Adrenal gland (tissue), 12 donors: ENCODE data around the gene PIP4K2C. TPM values are rescaled to one million over a fixed set of nuclear protein-coding genes. Genes with fewer than 3 reads are reported as not detected.

ENCODE experiments used
- DNase-seq, 7 donors: peaks; one replicate each; pipeline ENCODE4 v3.0.0-alpha.2; 2019 to 2020
- H3K27ac ChIP-seq, 5 donors: fragments of 200-600 bp; sonication (generic) in 4 of 5; 1 replicate in 3 of 5; 2 replicates in 2 of 5; pipeline versions ENCODE4 v1.5.1 to v1.8.0; 2016 to 2020; ENCODE audit warnings: mild to moderate bottlenecking in 1 of 5
- H3K27me3 ChIP-seq: fragments of 200-600 bp; 2 replicates; pipeline ENCODE4 v1.8.0; 2021
- H3K36me3 ChIP-seq, 2 donors: fragments of 200-600 bp; replicated peaks in 1 of 2; 1 replicate in 1 of 2; 2 replicates in 1 of 2; pipeline versions ENCODE4 v1.5.1 to v1.8.0; 2018 to 2022
- H3K4me1 ChIP-seq, 2 donors: fragments of 200-600 bp; replicated peaks in 1 of 2; 1 replicate in 1 of 2; 2 replicates in 1 of 2; pipeline versions ENCODE4 v1.5.1 to v1.8.0; 2018 to 2021
- H3K4me3 ChIP-seq, 4 donors: fragments of 200-600 bp; sonication (generic) in 3 of 4; one replicate each; pipeline ENCODE4 v1.5.1; 2016 to 2018
- H3K9me3 ChIP-seq, 3 donors: fragments of 200-600 bp; sonication (generic) in 1 of 3; replicated peaks in 1 of 3; 1 replicate in 2 of 3; 2 replicates in 1 of 3; pipeline versions ENCODE4 v1.5.1 to v1.8.0; 2016 to 2021
- POLR2A ChIP-seq, 2 donors: fragments of 450-650 bp; IDR thresholded peaks; one replicate each; pipeline ENCODE4 v1.6.1; 2017; ENCODE audit warnings: antibody characterized with exemption in 2 of 2, mild to moderate bottlenecking in 2 of 2, moderate library complexity in 1 of 2
- WGBS, 4 donors: extraction: QIAGEN DNeasy Blood & Tissue Kit in 2 of 4; methylation state at CpG; one replicate each; pipeline versions ENCODE4 v1.1.5 to v1.1.7; 2013 to 2017; 5-methylcytosine and 5-hydroxymethylcytosine counted together
- intact Hi-C, 2 donors: fragments of 100-400 bp; cut with DNase I; formaldehyde crosslinking; loops; one replicate each; pipeline versions ENCODE4 v1.14.1 to v1.15.0; 2022 to 2023
- polyA plus RNA-seq, 3 donors: library from polyadenylated mRNA; stranded (reverse); fragments of 200-250 nt in 2 of 3; fragments of 350-450 nt in 1 of 3; fragmentation: Illumina TruSeq in 1 of 3; extraction: RNeasy Lipid Tissue Mini Kit (QIAGEN cat#74804) in 1 of 3; gene quantifications; one replicate each; pipeline ENCODE4 v1.2.3, GENCODE V29; 2013 to 2014
- total RNA-seq, 9 donors: library from RNA; depleted of rRNA in 4 of 9; stranded (reverse); fragments of >200 nt in 4 of 9; fragments of 120-200 nt in 1 of 9; fragmentation: NEBNext Ultra II Directional in 1 of 9; extraction: Animal tissue kit (Norgen Biotek cat#: 25700) in 1 of 9; gene quantifications; one replicate each; pipeline versions ENCODE4 v1.1.0 to v1.2.4, GENCODE V29; 2013 to 2023
- TF ChIP-seq, protein P1 (sequence below), 6 experiments: fragments of 450-650 bp in 4 of 6; fragments of 200-600 bp in 2 of 6; sonication (generic) in 1 of 6; IDR thresholded peaks; 1 replicate in 5 of 6; 2 replicates in 1 of 6; pipeline versions ENCODE4 v1.5.1 to v1.8.0; 2016 to 2021; ENCODE audit warnings: antibody characterized with exemption in 6 of 6, mild to moderate bottlenecking in 2 of 6, moderate library complexity in 1 of 6
- donor health status: healthy with polysubstance abuse.
- donor health status: Bipolar disorder and iron deficiency.
- donor health status: DM: yes; HTN: yes; CAD: no.
- donor health status: DM: no; HTN: no; CAD: no.
- donor health status: DM: no; HTN: no; CAD: no.
- donor health status: DM: yes; HTN: yes; CAD: no.

Gene PIP4K2C
- total and polyA plus RNA-seq, 12 donors = 8.1 to 75.9 (median 28.2) TPM

- H3K4me1 ChIP-seq = peaks cover 17 to 24% of the 10 kb centered on the region in 2 donors
- H3K27me3 ChIP-seq = no peaks in the 10 kb centered on the region
- H3K36me3 ChIP-seq = peaks cover 0 to 41% of the 10 kb centered on the region in 2 donors
- no peak overlapping the region for H3K27ac ChIP-seq
- DNase-seq = no peak
- no peaks in the 10 kb centered on the region for H3K9me3 ChIP-seq
- intact Hi-C loops = no loop called here
- TF ChIP-seq POLR2A (IDR thresholded peaks at IDR 0.05) = no peak
- TF ChIP-seq, protein P1, sequence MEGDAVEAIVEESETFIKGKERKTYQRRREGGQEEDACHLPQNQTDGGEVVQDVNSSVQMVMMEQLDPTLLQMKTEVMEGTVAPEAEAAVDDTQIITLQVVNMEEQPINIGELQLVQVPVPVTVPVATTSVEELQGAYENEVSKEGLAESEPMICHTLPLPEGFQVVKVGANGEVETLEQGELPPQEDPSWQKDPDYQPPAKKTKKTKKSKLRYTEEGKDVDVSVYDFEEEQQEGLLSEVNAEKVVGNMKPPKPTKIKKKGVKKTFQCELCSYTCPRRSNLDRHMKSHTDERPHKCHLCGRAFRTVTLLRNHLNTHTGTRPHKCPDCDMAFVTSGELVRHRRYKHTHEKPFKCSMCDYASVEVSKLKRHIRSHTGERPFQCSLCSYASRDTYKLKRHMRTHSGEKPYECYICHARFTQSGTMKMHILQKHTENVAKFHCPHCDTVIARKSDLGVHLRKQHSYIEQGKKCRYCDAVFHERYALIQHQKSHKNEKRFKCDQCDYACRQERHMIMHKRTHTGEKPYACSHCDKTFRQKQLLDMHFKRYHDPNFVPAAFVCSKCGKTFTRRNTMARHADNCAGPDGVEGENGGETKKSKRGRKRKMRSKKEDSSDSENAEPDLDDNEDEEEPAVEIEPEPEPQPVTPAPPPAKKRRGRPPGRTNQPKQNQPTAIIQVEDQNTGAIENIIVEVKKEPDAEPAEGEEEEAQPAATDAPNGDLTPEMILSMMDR (IDR thresholded peaks at IDR 0.05) = no peak
- H3K4me3 ChIP-seq = no peak overlapping the region
Observed at GRCh38 chr12:57602544-57602943, 11.6 kb downstream of the PIP4K2C start.

DNA sequence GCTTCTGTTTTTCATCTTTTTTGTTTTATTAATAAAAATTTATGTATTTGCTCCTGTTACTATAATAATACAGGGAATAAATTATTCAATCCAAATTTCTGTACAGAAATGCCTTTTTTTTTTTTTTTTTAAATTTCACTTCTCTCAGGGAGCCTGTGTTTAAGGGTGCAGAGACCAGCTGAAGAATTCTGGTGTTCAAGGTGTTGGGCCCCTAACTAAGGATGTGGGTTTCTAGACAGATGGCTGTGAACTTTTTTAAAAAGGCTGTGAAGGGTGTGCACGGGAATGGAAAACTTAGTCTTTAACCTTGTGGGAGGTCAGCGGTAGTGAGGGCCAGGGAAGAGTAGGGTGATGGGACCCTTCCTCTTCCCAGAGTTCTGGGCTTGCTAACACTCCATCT, 12.3 kb downstream of the PIP4K2C start:
- peak overlapping the region in 3 of 5 donors; percentile 72 to 87 (median 78) for H3K27ac ChIP-seq
- 60 to 76% (median 65%) methylated on average over 2 of the region's 2 CpGs for WGBS, 4 donors
- H3K9me3 ChIP-seq = no peaks in the 10 kb centered on the region
- peaks cover 0 to 41% of the 10 kb centered on the region in 2 donors for H3K36me3 ChIP-seq
- DNase-seq = no peak
- no peak for TF ChIP-seq POLR2A (IDR thresholded peaks at IDR 0.05)
- TF ChIP-seq, protein P1 (IDR thresholded peaks at IDR 0.05) = no peak
- H3K4me1 ChIP-seq = peaks cover 17 to 24% of the 10 kb centered on the region in 2 donors
- H3K27me3 ChIP-seq = no peaks in the 10 kb centered on the region
- no peak overlapping the region for H3K4me3 ChIP-seq
- intact Hi-C loops = no loop called here

DNA sequence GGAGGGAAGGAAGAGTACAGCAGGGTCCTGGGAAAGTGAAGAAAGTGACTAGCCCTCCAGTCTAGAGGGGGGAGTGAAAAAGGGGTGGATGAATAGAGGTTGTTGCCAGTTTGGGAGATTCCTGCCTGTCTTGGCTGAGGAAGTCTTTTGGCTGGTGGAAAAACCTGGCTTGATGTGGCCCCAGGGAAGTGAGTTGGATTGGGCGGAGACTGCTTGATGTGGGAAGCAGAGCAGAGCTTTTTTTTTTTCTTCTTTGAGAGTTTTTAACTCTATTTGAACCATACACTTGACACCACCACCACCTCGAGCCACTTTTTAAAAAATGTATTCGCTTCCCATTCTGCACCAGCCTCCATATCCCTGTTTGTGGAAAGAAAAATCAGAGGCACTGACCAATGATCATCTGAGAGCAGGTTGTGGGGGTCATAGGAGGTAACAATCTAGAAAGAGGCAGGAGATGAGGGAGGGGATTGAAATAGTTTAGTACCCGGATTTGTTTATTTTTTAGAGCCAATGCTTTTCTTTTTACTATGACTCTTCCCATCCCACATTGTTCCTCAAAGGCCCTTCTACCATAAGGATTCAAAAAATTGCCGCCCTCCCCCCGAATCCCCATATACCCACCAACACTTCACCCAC, 12.9 kb downstream of the PIP4K2C start:
- peak overlapping the region in 3 of 4 donors; percentile 7 to 89 (median 64) for H3K4me3 ChIP-seq
- H3K36me3 ChIP-seq = peaks cover 0 to 37% of the 10 kb centered on the region in 2 donors
- intact Hi-C loops = no loop called here
- peak; percentile 47 to 82 (median 69) for DNase-seq
- no peaks in the 10 kb centered on the region for H3K27me3 ChIP-seq
- peak in 1 of 2 donors; percentile 6 for TF ChIP-seq POLR2A (IDR thresholded peaks at IDR 0.05)
- TF ChIP-seq, protein P1 (IDR thresholded peaks at IDR 0.05) = peak in 1 of 6 experiments; percentile 3
- H3K9me3 ChIP-seq = no peaks in the 10 kb centered on the region
- 18 to 23% (median 20%) methylated on average over 6 of the region's 6 CpGs for WGBS, 4 donors
- peaks cover 17 to 24% of the 10 kb centered on the region in 2 donors for H3K4me1 ChIP-seq
- peak overlapping the region in 4 of 5 donors; percentile 66 to 96 (median 82) for H3K27ac ChIP-seq

GRCh38 chr12:57604454-57604991, 13.5 kb downstream of the PIP4K2C start, which contains the start of gene DTX3:
Gene DTX3 (plus strand): TSS chr12:57604824. CDS start chr12:57606518, 1,694 bp downstream.
- TF ChIP-seq, protein P1 (IDR thresholded peaks at IDR 0.05) = no peak
- no peak for TF ChIP-seq POLR2A (IDR thresholded peaks at IDR 0.05)
- peak within 1 kb of the TSS; percentile 24 to 89 (median 54) for H3K4me3 ChIP-seq
- intact Hi-C loops = no loop called here
- peak within 1 kb of the TSS in 4 of 5 donors; percentile 66 to 96 (median 82) for H3K27ac ChIP-seq
- DNase-seq = peak; percentile 37 to 70 (median 53)
- peaks cover 17 to 24% of the 10 kb centered on the region in 2 donors for H3K4me1 ChIP-seq
- no peaks in the 10 kb centered on the region for H3K9me3 ChIP-seq
- peaks cover 0 to 33% of the 10 kb centered on the region in 2 donors for H3K36me3 ChIP-seq
- H3K27me3 ChIP-seq = no peaks in the 10 kb centered on the region
- WGBS, 4 donors = 1 to 3% (median 1%) methylated on average over 11 to 36 of the region's 36 CpGs
